ENCODE data around the gene UBE2J2.

Gene UBE2J2

GRCh38 chr1:1280782-1281481 lies 7.3 kb upstream of the UBE2J2 start:
- no peak for DNase-seq

GRCh38 chr1:1279028-1279427 lies 5.4 kb upstream of the UBE2J2 start:
- no peak for DNase-seq

DNA sequence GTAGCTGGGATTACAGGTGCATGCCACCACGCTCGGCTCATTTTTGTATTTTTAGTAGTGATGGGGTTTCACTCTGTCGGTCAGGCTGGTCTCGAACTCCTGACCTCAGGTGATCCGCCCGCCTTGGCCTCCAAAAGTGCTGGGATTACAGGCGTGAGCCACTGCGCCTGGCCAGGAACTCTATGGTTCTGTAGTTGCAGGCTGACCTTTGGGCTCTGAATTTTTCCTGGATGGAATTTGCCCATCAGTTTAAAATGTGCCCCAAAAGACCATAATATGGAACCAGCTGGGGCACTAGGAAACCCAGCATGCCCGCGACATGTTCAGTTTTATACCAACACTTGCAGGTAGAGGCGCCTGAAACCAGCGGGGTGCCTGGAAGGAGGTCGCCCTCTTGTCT lies 5.0 kb upstream of the UBE2J2 start:
- no peak for DNase-seq

DNA sequence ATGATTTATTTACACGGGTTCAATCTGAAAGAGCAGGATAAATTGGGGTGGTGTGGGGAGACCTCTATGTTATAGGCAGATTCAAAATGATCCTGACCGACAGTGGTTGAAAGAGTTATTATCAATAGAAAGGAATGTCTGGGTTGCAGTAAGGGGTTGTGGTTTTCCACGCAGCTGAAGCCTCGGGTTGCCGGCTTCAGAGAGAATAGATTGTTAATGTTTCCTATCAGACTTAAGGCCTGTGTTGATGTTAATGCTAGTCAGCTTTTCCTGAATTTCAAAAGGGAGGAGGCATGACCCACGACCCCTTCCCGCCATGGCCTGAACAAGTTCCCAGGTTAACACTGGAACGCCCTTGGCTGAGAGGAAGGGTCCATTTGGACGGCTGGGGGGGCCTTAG lies 2.2 kb upstream of the UBE2J2 start:
- DNase-seq, result no peak

DNA sequence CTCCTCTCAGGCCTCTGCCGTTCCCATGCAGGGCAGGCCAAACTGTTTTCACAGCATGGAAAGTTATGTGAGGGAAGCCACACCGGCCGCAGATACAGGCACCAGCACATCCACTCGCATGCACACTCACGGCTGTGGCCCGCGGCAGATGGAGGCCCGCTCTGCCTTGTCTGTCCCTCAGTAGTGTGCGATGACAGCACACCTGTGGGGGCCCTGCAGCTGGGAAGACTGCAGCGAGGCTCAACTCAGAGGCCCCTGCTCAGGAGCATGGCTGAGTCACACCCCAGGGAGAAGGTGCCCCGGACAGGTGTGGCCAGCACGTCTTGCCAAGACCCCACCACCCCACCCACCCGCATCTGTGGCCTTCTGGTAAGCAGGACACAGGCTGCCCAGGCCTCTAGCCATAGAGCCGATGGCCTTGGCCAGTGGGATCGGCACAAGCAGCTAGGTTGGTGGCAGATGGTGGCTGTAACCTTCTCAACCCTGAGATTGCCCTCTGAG lies 1.3 kb upstream of the UBE2J2 start:
- DNase-seq, result no peak

DNA sequence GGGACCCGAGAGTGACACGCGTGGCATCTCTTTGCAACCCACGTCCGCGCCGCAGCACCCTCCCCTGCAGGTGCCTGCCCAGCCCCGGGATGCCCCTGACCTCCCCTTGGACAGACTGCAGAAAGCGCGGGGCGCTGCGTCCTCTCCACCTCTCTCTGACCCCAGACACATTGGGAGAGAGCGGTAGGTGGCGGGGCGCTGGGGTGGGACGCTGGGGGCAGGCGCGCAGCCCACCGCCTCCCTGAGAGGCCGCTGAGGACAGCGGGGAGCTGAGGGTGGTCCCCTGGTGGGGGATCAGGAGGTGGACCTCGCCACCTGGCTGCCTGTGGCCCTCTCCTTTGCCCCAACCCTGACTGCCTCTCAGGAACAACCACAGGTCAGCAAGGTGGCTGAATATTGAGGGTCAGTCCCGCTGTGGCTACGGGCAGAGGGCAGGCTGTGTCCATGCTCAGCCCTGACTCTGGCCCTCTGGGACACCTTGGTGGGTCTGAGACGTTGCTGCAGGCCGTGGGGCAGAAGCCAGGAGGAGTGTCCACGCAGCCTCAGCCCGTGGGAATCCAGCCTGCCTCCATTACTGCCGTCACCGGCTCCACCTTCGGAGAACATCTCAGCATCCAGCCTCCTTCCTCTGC lies 761 bp upstream of the UBE2J2 start:
- DNase-seq, result peak in 1 of 14 donors; percentile 42

- DNase-seq, result no peak
These were observed 494 bp downstream of the UBE2J2 start for GRCh38 chr1:1273209-1273511.

DNA sequence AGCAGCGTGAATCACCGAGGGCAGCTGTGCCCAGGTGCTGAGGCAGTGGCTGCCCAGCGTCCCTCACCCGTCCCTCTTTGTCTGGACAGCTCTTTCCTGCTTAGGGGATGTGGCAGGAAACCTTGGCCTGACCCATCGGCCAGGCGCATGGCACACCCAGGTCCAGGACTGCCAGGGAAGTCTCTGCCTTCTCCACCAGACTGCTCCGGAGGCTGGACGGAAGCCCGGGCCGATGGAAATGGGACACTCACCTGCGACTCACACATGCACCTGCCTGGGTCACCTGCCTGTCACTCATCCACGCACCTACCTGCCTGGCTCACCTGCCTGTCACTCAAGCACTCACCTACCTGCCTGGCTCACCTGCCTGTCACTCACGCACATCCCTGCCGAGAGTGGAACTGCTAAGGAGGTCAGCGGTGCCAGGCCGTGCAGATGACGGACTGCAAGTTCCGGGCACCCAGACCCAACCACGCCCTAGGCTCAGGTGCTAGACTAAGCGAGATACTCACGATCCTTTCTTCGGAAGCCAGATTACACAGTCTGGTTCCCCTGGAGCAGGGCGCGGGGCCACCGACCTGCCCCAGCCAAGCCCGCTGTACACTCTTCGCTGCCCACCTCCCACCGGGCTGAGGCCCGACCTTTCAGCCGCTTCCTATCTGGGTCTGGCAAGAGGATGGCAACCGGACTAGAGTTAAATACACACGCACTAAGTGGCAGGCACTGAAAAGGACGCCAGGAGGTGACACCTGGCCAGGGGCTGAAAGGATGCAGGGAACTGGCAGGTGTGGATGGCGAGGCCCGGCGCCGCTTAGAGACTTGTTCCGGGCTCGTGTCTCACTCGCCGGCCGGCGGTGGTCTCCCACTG lies 1.1 kb downstream of the UBE2J2 start:
- DNase-seq, result no peak

- DNase-seq, result peak in 1 of 14 donors; percentile 56
These were observed 2.8 kb downstream of the UBE2J2 start for GRCh38 chr1:1270813-1271212.

GRCh38 chr1:1268284-1268682 lies 5.4 kb downstream of the UBE2J2 start:
- no peak for DNase-seq

- no peak for DNase-seq
These were observed 6.0 kb downstream of the UBE2J2 start for GRCh38 chr1:1267488-1268283.

- no peak for DNase-seq
These were observed 8.8 kb downstream of the UBE2J2 start for GRCh38 chr1:1264868-1265272.

DNA sequence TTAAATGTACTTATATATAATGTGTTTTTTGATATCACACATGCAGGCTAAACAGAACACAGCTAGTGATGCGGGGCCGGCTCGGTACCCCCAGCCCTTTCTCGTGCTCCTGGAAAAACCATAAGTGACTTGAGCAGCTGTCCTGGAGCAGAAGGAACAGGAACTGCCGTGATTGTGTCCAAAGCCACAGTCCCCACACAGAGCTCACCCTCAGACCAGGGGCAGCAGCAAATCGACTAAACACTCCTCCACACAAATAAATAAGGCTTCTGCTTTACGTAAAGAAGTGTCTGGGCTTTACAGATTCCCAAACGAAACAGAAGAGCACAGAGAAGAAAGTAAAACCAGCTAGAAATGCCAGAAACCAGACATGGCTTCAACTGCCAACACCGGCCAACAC lies 9.6 kb downstream of the UBE2J2 start:
- no peak for DNase-seq

DNA sequence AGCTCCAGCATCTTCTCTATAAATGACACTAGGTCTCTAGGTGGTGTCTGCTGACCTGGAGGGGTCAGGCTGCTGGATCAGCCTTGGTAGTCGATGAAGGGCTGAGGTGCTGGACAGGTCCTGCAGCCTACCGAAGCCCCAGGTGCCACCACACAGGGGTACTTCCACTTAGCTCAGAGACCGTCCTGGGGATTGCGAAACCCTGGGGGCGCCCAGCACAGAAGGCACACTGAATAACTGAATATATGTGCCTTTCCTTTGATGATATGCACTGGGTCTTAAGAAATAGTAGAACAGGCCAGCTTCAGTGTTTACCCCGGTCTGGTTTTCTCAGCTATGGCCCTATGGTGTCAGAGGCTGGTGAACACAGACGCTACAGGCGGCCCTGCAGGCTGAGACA lies 10.9 kb downstream of the UBE2J2 start:
- DNase-seq, result no peak

- no peak for DNase-seq
These were observed 11.6 kb downstream of the UBE2J2 start for GRCh38 chr1:1262071-1262470.

- DNase-seq, result no peak
These were observed 12.7 kb downstream of the UBE2J2 start for GRCh38 chr1:1260843-1261560.

GRCh38 chr1:1259951-1260600 lies 13.6 kb downstream of the UBE2J2 start:
- peak in 3 of 14 donors; percentile 9 to 20 (median 16) for DNase-seq

GRCh38 chr1:1259540-1259939 lies 14.1 kb downstream of the UBE2J2 start:
- no peak for DNase-seq

DNA sequence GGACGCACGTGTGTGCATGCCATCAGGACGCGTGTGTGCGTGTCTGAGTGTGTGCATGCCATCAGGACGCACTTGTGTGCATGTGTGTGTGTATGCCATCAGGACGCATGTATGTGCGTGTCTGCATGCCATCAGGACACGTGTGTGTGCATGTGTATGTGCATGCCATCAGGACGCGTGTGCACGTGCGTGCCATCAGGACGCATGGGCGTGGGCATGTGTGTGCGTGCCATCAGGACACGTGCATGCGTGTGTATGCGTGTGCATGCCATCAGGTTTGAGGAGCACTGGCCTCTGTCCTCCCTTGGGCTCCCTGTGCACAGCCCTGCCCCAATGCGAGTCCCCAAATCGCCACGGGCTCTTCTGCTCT lies 14.6 kb downstream of the UBE2J2 start:
- no peak for DNase-seq

GRCh38 chr1:1256956-1257871 lies 16.4 kb downstream of the UBE2J2 start:
- no peak for DNase-seq

Measured in C1 segment of cervical spinal cord (tissue), 14 donors.